ENCODE measurements around the gene TATDN2.

The TATDN2 gene

GRCh38 chr3:10280571-10280970, 32.3 kb downstream of the TATDN2 start:
- no peaks in the 10 kb centered on the region for H3K4me1 ChIP-seq (ENCODE audit: control insufficient read depth in 1 of 2, insufficient read depth in 2 of 2, low read length in 2 of 2)
- no peak overlapping the region for H4K91ac ChIP-seq (ENCODE audit: low read depth, low read length)
- no peak overlapping the region for H2BK12ac ChIP-seq (ENCODE audit: low read length)
- no peaks in the 10 kb centered on the region for H3K9me3 ChIP-seq (ENCODE audit: insufficient read depth, low read depth, low read length)
- H2BK5ac ChIP-seq (ENCODE audit: low read depth, low read length, poor library complexity), result no peak overlapping the region
- no peaks in the 10 kb centered on the region for H3K79me1 ChIP-seq (ENCODE audit: low read length)
- H2AFZ ChIP-seq (ENCODE audit: insufficient read depth, low read length, poor library complexity), result no peak overlapping the region
- H3K4me3 ChIP-seq (ENCODE audit: low read depth, low read length), result no peak overlapping the region
- no peak for DNase-seq
- H3K23ac ChIP-seq (ENCODE audit: low read length), result no peak overlapping the region
- H4K12ac ChIP-seq (ENCODE audit: low read depth, low read length), result no peak overlapping the region
- no peak overlapping the region for H3K14ac ChIP-seq (ENCODE audit: low read length)
- H3K36me3 ChIP-seq (ENCODE audit: control insufficient read depth in 1 of 2, insufficient read depth in 2 of 2, low read length in 2 of 2), result peaks cover 38 to 42% of the 10 kb centered on the region in 2 experiments
- no peak overlapping the region for H3K4ac ChIP-seq (ENCODE audit: low read depth, low read length)
- H2BK120ac ChIP-seq (ENCODE audit: insufficient read depth, low read length, poor library complexity), result no peak overlapping the region
- H3K27ac ChIP-seq (ENCODE audit: low read depth, low read length), result no peak overlapping the region
- no peak overlapping the region for H4K8ac ChIP-seq (ENCODE audit: low read depth, low read length)
- H3K27me3 ChIP-seq (ENCODE audit: insufficient read depth, low read length), result no peaks in the 10 kb centered on the region
- WGBS (ENCODE audit: extremely low coverage, insufficient coverage, insufficient read length), result no CpG with 5 or more reads among the region's 6 CpGs
- H3K9ac ChIP-seq (ENCODE audit: low read length), result no peak overlapping the region
- H3K79me2 ChIP-seq (ENCODE audit: control insufficient read depth, insufficient read depth, low read length, poor library complexity), result no peaks in the 10 kb centered on the region
- no peak overlapping the region for H3K18ac ChIP-seq (ENCODE audit: low read length)
- H2AK5ac ChIP-seq (ENCODE audit: low read length), result no peak overlapping the region
- no peak overlapping the region for H3K4me2 ChIP-seq (ENCODE audit: low read length)

- H3K4ac ChIP-seq (ENCODE audit: low read depth, low read length), result no peak overlapping the region
- no peak overlapping the region for H3K18ac ChIP-seq (ENCODE audit: low read length)
- peaks cover 3% of the 10 kb centered on the region for H3K9me3 ChIP-seq (ENCODE audit: insufficient read depth, low read depth, low read length)
- H3K4me2 ChIP-seq (ENCODE audit: low read length), result no peak overlapping the region
- H3K9ac ChIP-seq (ENCODE audit: low read length), result no peak overlapping the region
- H2AK5ac ChIP-seq (ENCODE audit: low read length), result no peak overlapping the region
- H4K91ac ChIP-seq (ENCODE audit: low read depth, low read length), result no peak overlapping the region
- DNase-seq, result no peak
- H2BK120ac ChIP-seq (ENCODE audit: insufficient read depth, low read length, poor library complexity), result no peak overlapping the region
- no peak overlapping the region for H4K8ac ChIP-seq (ENCODE audit: low read depth, low read length)
- no CpG with 5 or more reads among the region's 5 CpGs for WGBS (ENCODE audit: extremely low coverage, insufficient coverage, insufficient read length)
- peaks cover 0 to 4% of the 10 kb centered on the region in 2 experiments for H3K4me1 ChIP-seq (ENCODE audit: control insufficient read depth in 1 of 2, insufficient read depth in 2 of 2, low read length in 2 of 2)
- no peaks in the 10 kb centered on the region for H3K79me1 ChIP-seq (ENCODE audit: low read length)
- peaks cover 32 to 41% of the 10 kb centered on the region in 2 experiments for H3K36me3 ChIP-seq (ENCODE audit: control insufficient read depth in 1 of 2, insufficient read depth in 2 of 2, low read length in 2 of 2)
- no peak overlapping the region for H3K27ac ChIP-seq (ENCODE audit: low read depth, low read length)
- no peak overlapping the region for H2BK12ac ChIP-seq (ENCODE audit: low read length)
- H3K27me3 ChIP-seq (ENCODE audit: insufficient read depth, low read length), result no peaks in the 10 kb centered on the region
- no peaks in the 10 kb centered on the region for H3K79me2 ChIP-seq (ENCODE audit: control insufficient read depth, insufficient read depth, low read length, poor library complexity)
- no peak overlapping the region for H3K23ac ChIP-seq (ENCODE audit: low read length)
- H2BK5ac ChIP-seq (ENCODE audit: low read depth, low read length, poor library complexity), result no peak overlapping the region
- H3K14ac ChIP-seq (ENCODE audit: low read length), result no peak overlapping the region
- H3K4me3 ChIP-seq (ENCODE audit: low read depth, low read length), result no peak overlapping the region
- H4K12ac ChIP-seq (ENCODE audit: low read depth, low read length), result no peak overlapping the region
- no peak overlapping the region for H2AFZ ChIP-seq (ENCODE audit: insufficient read depth, low read length, poor library complexity)
These were observed 33.7 kb downstream of the TATDN2 start for GRCh38 chr3:10281951-10282350.

DNA sequence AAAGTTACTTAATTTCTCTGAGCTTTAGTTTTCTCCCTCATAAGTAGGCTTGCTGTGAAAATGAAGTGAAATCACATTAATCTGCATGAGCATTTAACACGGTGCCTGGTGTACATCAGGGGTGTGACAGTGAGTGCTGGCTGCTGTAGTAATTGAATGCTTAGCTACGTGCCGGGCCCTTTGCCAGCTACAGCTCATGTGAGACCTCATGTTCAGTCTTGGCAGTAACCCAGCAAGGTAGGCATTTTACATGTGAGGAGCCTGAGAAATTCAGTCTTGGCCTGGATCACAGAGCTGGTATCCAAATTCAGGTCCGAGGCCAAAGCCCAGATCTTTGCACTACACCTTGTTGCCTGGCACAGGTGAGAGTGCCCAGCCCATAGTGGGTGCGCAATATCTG, 35.4 kb downstream of the TATDN2 start:
- Histone ChIP-seq H3K36me3 (ENCODE audit: control insufficient read depth in 1 of 2, insufficient read depth in 2 of 2, low read length in 2 of 2) (peaks cover 28 to 38% of the 10 kb centered on the region in 2 experiments), H2BK12ac (ENCODE audit: low read length) (no peak overlapping the region), H3K23ac (ENCODE audit: low read length) (no peak overlapping the region), H3K18ac (ENCODE audit: low read length) (no peak overlapping the region), H3K14ac (ENCODE audit: low read length) (no peak overlapping the region), H3K4me1 (ENCODE audit: control insufficient read depth in 1 of 2, insufficient read depth in 2 of 2, low read length in 2 of 2) (peaks cover 0 to 4% of the 10 kb centered on the region in 2 experiments), H4K12ac (ENCODE audit: low read depth, low read length) (no peak overlapping the region), H3K79me1 (ENCODE audit: low read length) (no peaks in the 10 kb centered on the region), H4K91ac (ENCODE audit: low read depth, low read length) (no peak overlapping the region), H2BK5ac (ENCODE audit: low read depth, low read length, poor library complexity) (no peak overlapping the region), H3K4me3 (ENCODE audit: low read depth, low read length) (no peak overlapping the region), H3K27me3 (ENCODE audit: insufficient read depth, low read length) (no peaks in the 10 kb centered on the region), H2BK120ac (ENCODE audit: insufficient read depth, low read length, poor library complexity) (no peak overlapping the region), H2AFZ (ENCODE audit: insufficient read depth, low read length, poor library complexity) (no peak overlapping the region), H3K4ac (ENCODE audit: low read depth, low read length) (no peak overlapping the region), H2AK5ac (ENCODE audit: low read length) (no peak overlapping the region), H3K4me2 (ENCODE audit: low read length) (no peak overlapping the region), H4K8ac (ENCODE audit: low read depth, low read length) (no peak overlapping the region), H3K9ac (ENCODE audit: low read length) (no peak overlapping the region), H3K27ac (ENCODE audit: low read depth, low read length) (no peak overlapping the region), H3K9me3 (ENCODE audit: insufficient read depth, low read depth, low read length) (peaks cover 3% of the 10 kb centered on the region), H3K79me2 (ENCODE audit: control insufficient read depth, insufficient read depth, low read length, poor library complexity) (no peaks in the 10 kb centered on the region)
- DNase-seq, result no peak
- WGBS (ENCODE audit: extremely low coverage, insufficient coverage, insufficient read length), result no CpG with 5 or more reads among the region's 5 CpGs

DNA sequence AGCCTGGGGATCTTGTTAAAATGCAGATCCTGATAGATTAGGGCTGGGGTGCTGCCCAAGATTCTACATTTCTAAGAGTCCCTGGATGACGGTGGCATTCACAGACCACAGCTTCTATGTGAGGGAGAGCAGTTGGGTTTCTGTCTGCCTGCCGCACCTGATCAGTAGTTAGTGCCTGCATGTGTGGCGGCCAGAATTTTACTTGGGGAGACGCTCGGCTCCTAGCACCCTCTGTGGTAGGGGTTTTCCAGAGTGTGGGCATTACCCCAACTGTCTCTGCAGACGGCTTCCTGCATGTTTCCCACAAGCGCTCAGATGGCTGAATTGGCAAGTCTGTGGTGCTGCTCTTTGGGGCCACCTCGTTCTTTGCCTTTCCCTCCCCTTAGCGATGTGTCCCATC, 36.2 kb downstream of the TATDN2 start:
- no peak overlapping the region for H2AFZ ChIP-seq (ENCODE audit: insufficient read depth, low read length, poor library complexity)
- H3K4me2 ChIP-seq (ENCODE audit: low read length), result no peak overlapping the region
- no peak overlapping the region for H3K23ac ChIP-seq (ENCODE audit: low read length)
- no peak for DNase-seq
- no peak overlapping the region for H2BK12ac ChIP-seq (ENCODE audit: low read length)
- H4K12ac ChIP-seq (ENCODE audit: low read depth, low read length), result no peak overlapping the region
- H3K36me3 ChIP-seq (ENCODE audit: control insufficient read depth in 1 of 2, insufficient read depth in 2 of 2, low read length in 2 of 2), result peaks cover 31 to 39% of the 10 kb centered on the region in 2 experiments
- no peak overlapping the region for H3K9ac ChIP-seq (ENCODE audit: low read length)
- H3K27me3 ChIP-seq (ENCODE audit: insufficient read depth, low read length), result no peaks in the 10 kb centered on the region
- no peak overlapping the region for H3K4ac ChIP-seq (ENCODE audit: low read depth, low read length)
- H3K9me3 ChIP-seq (ENCODE audit: insufficient read depth, low read depth, low read length), result peaks cover 3% of the 10 kb centered on the region
- H2BK120ac ChIP-seq (ENCODE audit: insufficient read depth, low read length, poor library complexity), result no peak overlapping the region
- H4K91ac ChIP-seq (ENCODE audit: low read depth, low read length), result no peak overlapping the region
- H2AK5ac ChIP-seq (ENCODE audit: low read length), result no peak overlapping the region
- H3K4me1 ChIP-seq (ENCODE audit: control insufficient read depth in 1 of 2, insufficient read depth in 2 of 2, low read length in 2 of 2), result peaks cover 0 to 4% of the 10 kb centered on the region in 2 experiments
- H3K14ac ChIP-seq (ENCODE audit: low read length), result no peak overlapping the region
- H4K8ac ChIP-seq (ENCODE audit: low read depth, low read length), result no peak overlapping the region
- H3K79me2 ChIP-seq (ENCODE audit: control insufficient read depth, insufficient read depth, low read length, poor library complexity), result no peaks in the 10 kb centered on the region
- no CpG with 5 or more reads among the region's 9 CpGs for WGBS (ENCODE audit: extremely low coverage, insufficient coverage, insufficient read length)
- H3K18ac ChIP-seq (ENCODE audit: low read length), result no peak overlapping the region
- H3K79me1 ChIP-seq (ENCODE audit: low read length), result no peaks in the 10 kb centered on the region
- H3K27ac ChIP-seq (ENCODE audit: low read depth, low read length), result no peak overlapping the region
- H3K4me3 ChIP-seq (ENCODE audit: low read depth, low read length), result peak overlapping the region; percentile 14
- no peak overlapping the region for H2BK5ac ChIP-seq (ENCODE audit: low read depth, low read length, poor library complexity)
